Mammary epithelial cell (primary cell): Measurements from ENCODE around the gene PLSCR4.

ENCODE experiments used
- EZH2 ChIP-seq: IDR thresholded peaks from 2 replicates; pipeline ENCODE4 v1.6.1; 2012; ENCODE audit warnings: low read length, inconsistent platforms, borderline replicate concordance
- TF ChIP-seq, protein P1 (sequence below), 2 donors: IDR thresholded peaks in 1 of 2; conservative IDR thresholded peaks in 1 of 2; 2 replicates each; pipeline ENCODE4 v1.5.1; 2011 to 2012; ENCODE audit warnings: inconsistent platforms in 2 of 2, low read length in 2 of 2, mild to moderate bottlenecking in 2 of 2, control low read depth in 1 of 2, low read depth in 1 of 2; ENCODE audit not compliant: insufficient read depth in 1 of 2; ENCODE audit errors: extremely low read depth in 1 of 2

DNA sequence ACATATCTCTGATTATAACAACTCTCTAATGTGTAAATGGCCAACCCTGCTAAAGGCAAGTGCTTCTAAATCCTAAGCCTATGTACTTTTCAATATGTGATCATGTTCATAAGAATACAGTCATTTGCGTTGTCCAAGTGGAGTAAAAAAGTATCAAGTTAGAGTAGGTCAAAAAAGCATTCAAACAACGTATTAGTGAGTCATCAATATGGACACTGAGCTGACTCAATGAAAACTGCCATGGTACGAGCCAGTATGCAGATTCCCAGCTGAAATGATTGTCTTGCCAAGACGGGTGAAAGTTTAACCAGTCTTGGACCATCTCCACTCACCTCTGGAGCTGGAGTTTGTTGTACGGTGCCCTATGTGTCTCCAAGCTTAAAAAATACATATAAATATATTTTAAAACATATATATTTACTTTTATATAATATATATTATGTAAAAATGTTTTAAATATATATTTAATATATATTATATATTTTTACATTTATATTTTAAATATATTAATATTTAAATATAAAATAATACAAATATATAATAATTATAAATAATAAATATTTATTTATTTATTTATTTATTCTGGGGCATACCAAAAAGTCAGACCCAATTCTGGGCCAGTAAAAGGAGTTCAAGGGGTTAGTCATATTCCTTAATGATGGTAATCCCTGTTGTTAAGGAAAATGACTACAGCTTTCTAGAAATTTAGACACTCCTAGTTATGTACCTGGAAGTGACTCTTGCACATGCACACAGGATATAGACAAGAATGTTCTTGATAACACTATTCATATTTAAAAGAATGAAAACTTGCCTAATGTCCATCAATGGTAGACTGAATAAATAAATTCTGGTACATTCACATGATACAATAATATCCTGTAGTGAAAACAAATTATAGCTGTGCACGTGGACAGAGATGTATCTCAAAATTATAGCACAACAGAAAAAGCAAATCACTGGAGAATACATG, 27.2 kb downstream of the PLSCR4 start:
- TF ChIP-seq EZH2 = no peak
- TF ChIP-seq, protein P1, sequence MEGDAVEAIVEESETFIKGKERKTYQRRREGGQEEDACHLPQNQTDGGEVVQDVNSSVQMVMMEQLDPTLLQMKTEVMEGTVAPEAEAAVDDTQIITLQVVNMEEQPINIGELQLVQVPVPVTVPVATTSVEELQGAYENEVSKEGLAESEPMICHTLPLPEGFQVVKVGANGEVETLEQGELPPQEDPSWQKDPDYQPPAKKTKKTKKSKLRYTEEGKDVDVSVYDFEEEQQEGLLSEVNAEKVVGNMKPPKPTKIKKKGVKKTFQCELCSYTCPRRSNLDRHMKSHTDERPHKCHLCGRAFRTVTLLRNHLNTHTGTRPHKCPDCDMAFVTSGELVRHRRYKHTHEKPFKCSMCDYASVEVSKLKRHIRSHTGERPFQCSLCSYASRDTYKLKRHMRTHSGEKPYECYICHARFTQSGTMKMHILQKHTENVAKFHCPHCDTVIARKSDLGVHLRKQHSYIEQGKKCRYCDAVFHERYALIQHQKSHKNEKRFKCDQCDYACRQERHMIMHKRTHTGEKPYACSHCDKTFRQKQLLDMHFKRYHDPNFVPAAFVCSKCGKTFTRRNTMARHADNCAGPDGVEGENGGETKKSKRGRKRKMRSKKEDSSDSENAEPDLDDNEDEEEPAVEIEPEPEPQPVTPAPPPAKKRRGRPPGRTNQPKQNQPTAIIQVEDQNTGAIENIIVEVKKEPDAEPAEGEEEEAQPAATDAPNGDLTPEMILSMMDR (conservative IDR thresholded peaks at IDR 0.05 in 1 of 2, IDR thresholded peaks at IDR 0.05 in 1 of 2; ENCODE audit: extremely low read depth in 1 of 2, insufficient read depth in 1 of 2, low read depth in 1 of 2, low read length in 2 of 2) = no peak
